ENCODE data around the gene PDE6A. TPM values are rescaled to one million over a fixed set of nuclear protein-coding genes. Genes with fewer than 3 reads are reported as not detected.

Gene PDE6A
- total and polyA plus RNA-seq, 9 donors = 0.05 to 0.68 (median 0.15) TPM

GRCh38 chr5:149831492-149831891 lies 113.1 kb downstream of the PDE6A start:
- H3K4me1 ChIP-seq (ENCODE audit: insufficient read depth) = no peaks in the 10 kb centered on the region
- no peak overlapping the region for H3K27ac ChIP-seq
- intact Hi-C loops (cut with DNase I) = loop anchor here in 2 of 4 donors (5.0 to 10.0 kb wide), 3 partner anchors 161 to 383 kb away; no protein-coding TSS in a partner anchor
- no peaks in the 10 kb centered on the region for H3K9me3 ChIP-seq
- H3K36me3 ChIP-seq = no peaks in the 10 kb centered on the region
- TF ChIP-seq EP300 (IDR thresholded peaks at IDR 0.05) = no peak
- no peak for TF ChIP-seq CTCF (IDR thresholded peaks at IDR 0.05)
- TF ChIP-seq POLR2A (IDR thresholded peaks at IDR 0.05) = no peak
- no peak overlapping the region for H3K4me3 ChIP-seq
- DNase-seq = no peak
- 68 to 76% (median 69%) methylated on average over 5 of the region's 5 CpGs for WGBS, 3 donors
- no peaks in the 10 kb centered on the region for H3K27me3 ChIP-seq

- no peak overlapping the region for H3K27ac ChIP-seq
- no peak overlapping the region for H3K4me3 ChIP-seq
- TF ChIP-seq EP300 (IDR thresholded peaks at IDR 0.05) = no peak
- no peak for TF ChIP-seq CTCF (IDR thresholded peaks at IDR 0.05)
- no peak for TF ChIP-seq POLR2A (IDR thresholded peaks at IDR 0.05)
- peaks cover 1% of the 10 kb centered on the region for H3K4me1 ChIP-seq (ENCODE audit: insufficient read depth)
- intact Hi-C loops (cut with DNase I) = loop anchor here in 2 of 4 donors (5.0 to 10.0 kb wide), 3 partner anchors 162 to 384 kb away; no protein-coding TSS in a partner anchor
- H3K27me3 ChIP-seq = no peaks in the 10 kb centered on the region
- H3K9me3 ChIP-seq = no peaks in the 10 kb centered on the region
- H3K36me3 ChIP-seq = no peaks in the 10 kb centered on the region
- WGBS, 3 donors = 91 to 93% (median 92%) methylated on average over 5 of the region's 5 CpGs
- DNase-seq = no peak
These were observed 114.0 kb downstream of the PDE6A start for GRCh38 chr5:149830579-149830978.

- Histone ChIP-seq H3K27me3 (no peaks in the 10 kb centered on the region), H3K27ac (no peak overlapping the region), H3K9me3 (no peaks in the 10 kb centered on the region), H3K4me3 (no peak overlapping the region), H3K4me1 (ENCODE audit: insufficient read depth) (peaks cover 6% of the 10 kb centered on the region), H3K36me3 (no peaks in the 10 kb centered on the region)
- TF ChIP-seq CTCF (IDR thresholded peaks at IDR 0.05) = no peak
- no peak for TF ChIP-seq EP300 (IDR thresholded peaks at IDR 0.05)
- TF ChIP-seq POLR2A (IDR thresholded peaks at IDR 0.05) = no peak
- no peak for DNase-seq
- intact Hi-C loops (cut with DNase I) = loop anchor here (2.0 to 10.0 kb wide), 6 partner anchors 95 to 385 kb away; partner anchors contain the start of gene PPARGC1B (in 2 of the 4)
- 74 to 81% (median 81%) methylated on average over 3 of the region's 3 CpGs for WGBS, 3 donors
These were observed 114.6 kb downstream of the PDE6A start for GRCh38 chr5:149829954-149830353.

DNA sequence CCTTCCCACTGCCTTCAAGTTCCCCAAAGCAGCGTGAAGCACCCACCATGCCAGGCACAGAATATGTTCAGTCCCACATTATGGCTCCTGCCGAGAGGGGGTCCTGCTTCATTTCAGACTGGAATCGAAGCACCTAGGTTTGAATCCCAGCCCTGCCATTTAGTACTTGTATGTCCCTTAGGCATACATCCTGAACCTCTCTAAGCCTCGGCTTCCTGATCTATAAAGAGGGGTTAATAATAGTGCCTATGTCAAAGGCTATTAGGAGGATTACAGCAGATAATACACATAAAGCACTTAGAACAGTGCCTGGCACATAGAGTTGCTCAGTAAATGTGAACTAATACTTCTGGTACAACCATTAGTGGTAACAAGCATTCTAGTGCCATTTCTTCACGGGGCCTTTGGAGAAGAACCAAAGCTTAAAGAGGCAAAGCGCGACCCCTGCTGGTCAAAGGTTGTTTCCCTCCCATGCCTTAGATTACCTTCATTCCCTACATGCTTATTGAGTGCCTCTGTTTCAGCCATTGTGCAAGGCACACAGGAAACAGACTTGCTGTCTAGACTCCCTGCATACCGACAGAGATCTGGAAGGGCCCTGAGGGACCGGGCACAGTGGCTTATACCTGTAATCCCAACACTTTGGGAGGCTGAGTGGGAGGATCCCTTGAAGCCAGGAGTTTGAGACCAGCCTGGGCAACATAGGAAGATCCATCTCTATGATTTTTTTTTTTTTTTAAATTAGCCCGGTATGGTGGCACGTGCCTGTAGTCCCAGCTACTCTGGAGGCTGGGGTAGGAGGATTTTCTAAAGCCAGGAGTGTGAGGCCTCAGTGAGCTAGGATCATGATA lies 116.2 kb downstream of the PDE6A start:
- no peaks in the 10 kb centered on the region for H3K27me3 ChIP-seq
- no peak overlapping the region for H3K27ac ChIP-seq
- H3K9me3 ChIP-seq = no peaks in the 10 kb centered on the region
- intact Hi-C loops (cut with DNase I) = loop anchor here (1.0 to 10.0 kb wide), 4 partner anchors 94 to 191 kb away; partner anchors contain the start of gene PPARGC1B (in 2 of the 4)
- H3K36me3 ChIP-seq = no peaks in the 10 kb centered on the region
- 35 to 42% (median 37%) methylated on average over 11 of the region's 11 CpGs for WGBS, 3 donors
- H3K4me1 ChIP-seq (ENCODE audit: insufficient read depth) = peaks cover 16% of the 10 kb centered on the region
- no peak overlapping the region for H3K4me3 ChIP-seq
- peak; percentile 77 to 92 (median 89) for DNase-seq
- TF ChIP-seq EP300 (IDR thresholded peaks at IDR 0.05) (no peak), CTCF (IDR thresholded peaks at IDR 0.05) (peak; percentile 78 to 88 (median 82))

All from ovary (tissue), 9 donors.